Stimulated activated naive CD8-positive, alpha-beta T cell treated with anti-CD3 and anti-CD28 coated beads, Interleukin-15, Interleukin-2, amounts not matched to agents 100 U/mL and 50 U/mL, for 24 hours (primary cell): ENCODE data around the gene ADGRV1.

Experiments
- ATAC-seq: fragments of 150-1000 bp; cut with Tn5 transposase; one replicate; pipeline ENCODE4 v1.10.0; 2021
- DNase-seq: peaks from one replicate; pipeline ENCODE4 v3.0.0; 2021

ADGRV1 gene

GRCh38 chr5:91070761-91071550, 512.4 kb downstream of the ADGRV1 start:
- DNase-seq (no peak), ATAC-seq (no peak)

- no peak for DNase-seq
- ATAC-seq = no peak
Observed at GRCh38 chr5:91072881-91073280, 514.3 kb downstream of the ADGRV1 start.

DNA sequence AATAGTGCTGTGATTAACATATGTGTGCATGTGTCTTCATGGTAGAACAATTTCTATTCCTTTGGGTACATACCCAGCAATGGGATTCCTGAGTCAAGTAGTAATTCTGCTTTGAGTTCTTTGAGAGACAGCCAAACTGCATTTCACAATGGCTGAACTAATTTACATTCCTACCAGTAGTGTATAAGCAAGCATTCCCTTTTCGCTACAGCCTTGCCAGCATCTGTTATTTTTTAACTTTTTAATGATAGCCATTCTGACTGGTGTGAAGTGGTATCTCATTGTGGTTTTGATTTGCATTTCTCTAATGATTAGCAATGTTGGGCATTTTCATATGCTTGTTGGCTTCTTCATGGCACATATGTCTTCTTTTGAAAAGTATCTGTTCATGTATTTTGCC, 516.0 kb downstream of the ADGRV1 start:
- ATAC-seq (no peak), DNase-seq (no peak)

GRCh38 chr5:91076138-91076537, 517.5 kb downstream of the ADGRV1 start:
- ATAC-seq (no peak), DNase-seq (no peak)

GRCh38 chr5:91077623-91078022, 519.0 kb downstream of the ADGRV1 start:
- ATAC-seq (no peak), DNase-seq (no peak)

- no peak for DNase-seq
Observed at GRCh38 chr5:91079037-91079436, 520.4 kb downstream of the ADGRV1 start.

DNA sequence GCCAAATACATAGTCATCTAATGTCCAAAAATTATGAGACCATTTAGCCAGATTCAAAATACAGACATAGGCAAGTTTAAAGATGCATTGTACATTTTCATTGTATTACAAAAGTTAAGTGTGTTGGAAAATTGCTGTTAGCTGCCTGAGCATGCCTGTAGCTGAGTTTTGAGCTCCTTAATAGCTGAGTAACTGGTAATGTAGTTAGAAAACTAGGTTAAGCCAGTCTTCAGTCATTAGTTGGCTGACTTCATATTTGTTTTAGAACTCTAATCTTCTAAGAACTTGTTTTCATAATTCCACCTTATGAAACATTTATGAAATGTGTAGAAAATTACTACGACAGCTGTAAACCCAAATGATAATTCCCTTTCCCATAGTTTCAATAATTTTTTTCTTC, 531.2 kb downstream of the ADGRV1 start:
- ATAC-seq = no peak
- DNase-seq = no peak

More at GRCh38 chr5:91079037-91079436, 520.4 kb downstream of the ADGRV1 start:
- peak; percentile 23 for ATAC-seq

DNA sequence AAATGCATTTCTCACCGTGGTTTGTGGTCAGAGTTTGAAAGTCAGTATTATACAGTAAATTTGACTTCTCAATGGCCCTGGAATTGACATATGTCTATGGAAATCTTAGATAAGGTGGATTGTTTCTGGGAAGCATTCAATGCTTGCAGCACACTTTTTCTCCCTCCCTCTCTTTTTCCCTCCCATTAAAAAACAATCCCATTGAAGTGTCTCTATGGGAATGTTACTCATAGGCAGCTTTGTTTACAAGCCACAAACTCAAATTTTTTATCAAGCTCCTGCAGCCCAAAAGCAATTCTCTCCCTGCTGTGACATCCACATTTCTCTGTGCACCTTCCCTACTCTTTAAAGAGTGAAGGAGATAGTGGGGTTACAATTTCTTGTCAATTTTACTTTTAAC, 532.4 kb downstream of the ADGRV1 start:
- no peak for ATAC-seq
- DNase-seq = no peak

DNA sequence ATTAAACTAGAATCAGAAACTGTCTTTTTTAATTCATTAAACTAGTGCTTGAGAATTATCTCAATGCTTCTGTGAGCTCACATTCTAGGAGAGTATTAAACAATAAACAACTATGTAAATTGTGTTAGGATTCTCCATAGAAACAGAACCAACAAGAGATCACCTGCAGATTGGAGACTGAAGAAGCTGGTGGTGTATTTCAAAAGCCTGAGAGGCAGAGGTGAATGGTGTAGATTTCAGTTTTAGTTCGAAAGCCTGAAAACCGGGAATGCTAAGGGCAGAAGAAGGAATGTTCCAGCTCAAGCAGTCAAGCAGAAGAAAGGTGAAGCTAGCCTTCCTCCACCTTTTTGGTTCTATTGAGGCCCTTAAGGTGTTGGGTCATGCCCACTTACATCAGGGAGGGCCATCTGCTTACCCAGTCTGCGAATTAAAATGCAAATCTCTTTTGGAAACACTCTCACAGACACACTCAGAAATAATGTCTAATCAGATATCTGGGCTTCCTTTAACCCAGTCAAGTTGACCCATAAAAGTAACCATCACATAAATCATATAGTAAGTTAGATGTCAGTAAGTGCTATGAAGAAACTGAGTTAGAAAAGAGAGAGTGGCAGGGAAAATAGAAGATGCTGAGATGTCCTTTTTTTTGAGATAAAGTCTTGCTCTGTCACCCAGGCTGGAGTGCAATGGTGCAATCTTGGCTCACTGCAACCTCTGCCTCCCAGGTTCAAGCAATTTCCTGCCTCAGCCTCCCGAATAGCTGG, 533.1 kb downstream of the ADGRV1 start:
- DNase-seq (no peak), ATAC-seq (no peak)

GRCh38 chr5:91092859-91093783, 534.5 kb downstream of the ADGRV1 start:
- no peak for DNase-seq
- no peak for ATAC-seq

DNA sequence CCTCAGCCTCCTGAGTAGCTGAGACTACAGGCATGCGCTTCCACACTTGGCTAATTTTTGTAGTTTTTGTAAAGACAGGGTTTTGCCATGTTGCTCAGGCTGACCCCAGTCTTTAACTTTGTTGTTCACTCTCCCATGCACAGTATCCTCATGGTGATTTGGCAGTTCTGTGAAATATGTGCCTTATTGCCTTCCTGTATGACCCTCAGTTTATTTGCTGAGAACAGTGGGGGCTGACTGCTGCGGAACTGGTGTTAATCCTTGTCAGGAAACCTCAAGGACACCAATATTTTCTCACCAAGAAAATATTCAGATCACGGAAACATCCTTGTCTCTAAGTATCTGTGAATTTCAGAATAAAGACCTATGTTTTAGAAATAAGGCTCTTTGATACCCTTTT, 536.7 kb downstream of the ADGRV1 start:
- ATAC-seq (no peak), DNase-seq (no peak)

- DNase-seq (no peak), ATAC-seq (no peak)
Observed at GRCh38 chr5:91095786-91096385, 537.3 kb downstream of the ADGRV1 start.

- ATAC-seq (no peak), DNase-seq (no peak)
Observed at GRCh38 chr5:91098541-91098940, 539.9 kb downstream of the ADGRV1 start.

- DNase-seq = peak; percentile 62
- ATAC-seq = peak; percentile 92
Observed at GRCh38 chr5:91101600-91102379, 543.2 kb downstream of the ADGRV1 start.

DNA sequence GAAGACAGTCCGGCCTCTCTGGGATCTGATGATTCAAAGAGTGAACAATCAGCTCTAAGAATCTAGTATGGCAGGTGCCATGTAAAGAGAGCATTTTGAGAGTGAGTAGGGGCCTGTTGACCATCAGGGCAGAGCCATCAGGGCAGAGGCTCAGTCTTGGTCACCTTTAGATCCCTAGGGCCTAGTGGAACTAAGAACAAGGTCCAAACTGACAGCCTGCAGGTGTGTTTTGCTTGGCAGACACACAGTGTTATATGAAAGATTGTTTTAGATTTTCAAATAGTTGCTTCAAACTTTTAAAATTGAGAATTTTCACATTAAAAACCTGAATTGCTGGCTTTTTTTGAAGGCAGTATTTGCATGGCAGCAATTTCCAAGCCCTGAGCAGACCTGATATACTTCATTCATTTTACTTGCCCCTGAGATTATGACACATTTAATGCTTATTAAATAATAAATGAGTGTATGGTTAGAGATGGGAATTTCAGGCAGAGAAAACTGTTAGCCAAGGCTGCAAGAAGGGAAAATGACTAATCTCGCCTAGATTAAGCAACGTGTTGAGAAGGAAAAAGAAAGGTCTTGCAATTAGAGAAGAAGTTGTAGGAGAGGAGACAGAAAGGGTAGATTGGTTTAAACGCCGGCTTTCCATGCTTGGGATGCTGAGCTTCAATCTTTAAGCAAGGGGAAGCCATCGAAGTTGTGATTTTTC, 544.9 kb downstream of the ADGRV1 start:
- DNase-seq (no peak), ATAC-seq (no peak)

- DNase-seq (no peak), ATAC-seq (no peak)
Observed at GRCh38 chr5:91104062-91104448, 545.5 kb downstream of the ADGRV1 start.

DNA sequence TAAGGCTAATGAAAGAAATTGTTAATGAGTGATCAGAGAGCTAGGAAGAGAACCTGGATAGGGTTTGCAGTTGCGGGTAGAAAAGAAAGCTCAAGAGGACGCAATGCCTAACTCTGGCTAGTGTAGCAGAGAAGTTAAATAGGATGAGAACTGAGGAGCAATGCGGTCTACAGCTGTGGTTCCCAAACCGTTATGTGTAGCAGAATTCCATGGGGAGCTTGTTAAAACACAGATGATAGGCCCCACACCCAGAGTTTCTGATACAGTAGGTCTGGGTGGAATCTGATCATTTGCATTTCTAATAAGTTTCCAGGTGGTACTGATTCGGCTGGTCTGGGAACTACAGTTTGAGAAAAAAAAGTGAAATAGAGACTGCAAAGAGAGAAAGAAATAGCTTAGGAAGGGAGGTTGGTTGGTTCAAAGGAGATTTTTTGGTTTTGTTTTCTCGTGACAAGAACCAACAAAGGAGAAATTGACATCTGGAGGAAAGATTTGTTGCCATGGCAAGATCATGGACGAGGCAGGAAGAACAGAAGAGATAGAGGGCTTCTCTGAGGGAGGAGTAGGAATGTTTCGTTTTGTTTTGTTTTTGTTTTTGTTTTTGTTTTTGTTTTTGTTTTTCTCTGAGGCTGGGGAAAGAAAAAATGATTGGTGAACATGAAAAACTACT, 548.4 kb downstream of the ADGRV1 start:
- ATAC-seq = no peak
- no peak for DNase-seq

GRCh38 chr5:91109634-91110033, 551.0 kb downstream of the ADGRV1 start:
- DNase-seq (no peak), ATAC-seq (no peak)

DNA sequence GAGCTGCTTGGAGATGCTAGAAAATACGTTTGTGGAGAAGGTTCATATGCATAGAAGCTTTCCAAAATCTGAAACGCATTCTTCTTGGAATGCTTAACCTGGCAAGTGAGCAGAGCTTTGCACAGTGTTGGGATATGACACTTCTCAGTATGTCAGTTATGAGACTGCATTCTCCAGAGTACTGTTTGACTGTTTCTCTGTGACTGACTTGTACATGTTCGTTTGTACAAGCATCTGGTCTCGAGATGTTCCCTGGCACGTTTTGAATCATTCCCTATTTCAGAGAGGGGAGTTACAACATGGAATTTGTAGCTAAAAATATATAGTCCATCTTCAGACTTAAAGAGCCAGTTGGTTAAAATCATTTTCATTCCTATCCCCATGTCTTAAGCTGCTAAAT, 552.1 kb downstream of the ADGRV1 start:
- ATAC-seq (no peak), DNase-seq (no peak)
